ENCODE measurements around the gene ACER2.

DNA sequence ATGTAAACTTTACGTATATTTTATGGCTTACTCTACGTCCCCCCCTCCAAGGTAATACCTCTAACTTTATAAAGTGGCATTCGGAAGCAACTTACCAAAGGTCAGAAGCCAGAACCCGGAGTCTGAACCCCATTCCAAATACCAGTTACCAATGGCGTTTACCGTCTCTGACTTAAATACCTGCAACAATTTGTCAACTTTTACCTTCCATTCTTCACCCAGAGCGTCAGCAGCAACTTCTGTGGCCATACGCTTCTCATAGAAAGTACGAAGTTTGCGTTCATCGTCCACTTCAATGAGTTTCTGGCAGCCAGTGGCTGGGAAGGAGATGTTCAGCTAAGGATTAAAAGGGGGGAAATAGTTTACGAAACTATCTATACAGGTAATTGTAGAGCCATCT lies 29.5 kb upstream of the ACER2 start:
- TF ChIP-seq, protein P1, sequence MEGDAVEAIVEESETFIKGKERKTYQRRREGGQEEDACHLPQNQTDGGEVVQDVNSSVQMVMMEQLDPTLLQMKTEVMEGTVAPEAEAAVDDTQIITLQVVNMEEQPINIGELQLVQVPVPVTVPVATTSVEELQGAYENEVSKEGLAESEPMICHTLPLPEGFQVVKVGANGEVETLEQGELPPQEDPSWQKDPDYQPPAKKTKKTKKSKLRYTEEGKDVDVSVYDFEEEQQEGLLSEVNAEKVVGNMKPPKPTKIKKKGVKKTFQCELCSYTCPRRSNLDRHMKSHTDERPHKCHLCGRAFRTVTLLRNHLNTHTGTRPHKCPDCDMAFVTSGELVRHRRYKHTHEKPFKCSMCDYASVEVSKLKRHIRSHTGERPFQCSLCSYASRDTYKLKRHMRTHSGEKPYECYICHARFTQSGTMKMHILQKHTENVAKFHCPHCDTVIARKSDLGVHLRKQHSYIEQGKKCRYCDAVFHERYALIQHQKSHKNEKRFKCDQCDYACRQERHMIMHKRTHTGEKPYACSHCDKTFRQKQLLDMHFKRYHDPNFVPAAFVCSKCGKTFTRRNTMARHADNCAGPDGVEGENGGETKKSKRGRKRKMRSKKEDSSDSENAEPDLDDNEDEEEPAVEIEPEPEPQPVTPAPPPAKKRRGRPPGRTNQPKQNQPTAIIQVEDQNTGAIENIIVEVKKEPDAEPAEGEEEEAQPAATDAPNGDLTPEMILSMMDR (IDR thresholded peaks at IDR 0.05; ENCODE audit: poor library complexity) = no peak
- TF ChIP-seq EZH2 (IDR thresholded peaks at IDR 0.05; ENCODE audit: borderline replicate concordance) = no peak

All from hepatocyte (in vitro differentiated cells).